Daoy (cell line): Measurements from ENCODE around the gene PDZD2. TPM values are rescaled to one million over a fixed set of nuclear protein-coding genes. Genes with fewer than 3 reads are reported as not detected.
A peak's percentile ranks its signal among the peaks of the same experiment; 100 is the strongest.

ENCODE experiments used
- DNase-seq: peaks from one replicate; pipeline ENCODE4 v3.0.0-alpha.2; 2015; ENCODE audit warnings: low read depth
- total RNA-seq: library from RNA; depleted of rRNA; stranded (reverse); fragments of >200 nt; shearing (Covaris generic); gene quantifications from 2 replicates; pipeline ENCODE4 v1.2.3, GENCODE V29; 2014

The PDZD2 gene
- total RNA-seq, 1 experiment from 2014 or later = 0.91 TPM

DNA sequence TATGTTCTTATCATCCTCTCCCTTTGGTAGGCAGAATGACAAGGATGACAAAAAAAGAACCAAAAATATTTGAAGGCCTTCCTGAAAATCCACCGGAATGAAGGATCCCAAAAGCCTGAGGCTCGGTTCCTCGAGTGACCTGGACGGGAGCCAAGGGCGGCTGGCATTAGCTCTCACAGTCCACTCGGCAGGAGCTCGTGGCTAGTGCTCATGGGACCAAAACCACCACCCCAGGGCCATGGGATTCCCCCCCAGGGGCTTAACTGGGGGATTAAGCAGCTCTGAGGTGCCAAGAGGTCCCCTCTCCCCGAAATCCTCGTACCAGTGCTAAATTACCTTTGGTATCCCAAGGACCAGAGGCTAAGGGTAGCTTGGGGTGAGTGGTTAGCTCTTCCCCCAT, 586 bp upstream of the PDZD2 start:
- no peak for DNase-seq

DNA sequence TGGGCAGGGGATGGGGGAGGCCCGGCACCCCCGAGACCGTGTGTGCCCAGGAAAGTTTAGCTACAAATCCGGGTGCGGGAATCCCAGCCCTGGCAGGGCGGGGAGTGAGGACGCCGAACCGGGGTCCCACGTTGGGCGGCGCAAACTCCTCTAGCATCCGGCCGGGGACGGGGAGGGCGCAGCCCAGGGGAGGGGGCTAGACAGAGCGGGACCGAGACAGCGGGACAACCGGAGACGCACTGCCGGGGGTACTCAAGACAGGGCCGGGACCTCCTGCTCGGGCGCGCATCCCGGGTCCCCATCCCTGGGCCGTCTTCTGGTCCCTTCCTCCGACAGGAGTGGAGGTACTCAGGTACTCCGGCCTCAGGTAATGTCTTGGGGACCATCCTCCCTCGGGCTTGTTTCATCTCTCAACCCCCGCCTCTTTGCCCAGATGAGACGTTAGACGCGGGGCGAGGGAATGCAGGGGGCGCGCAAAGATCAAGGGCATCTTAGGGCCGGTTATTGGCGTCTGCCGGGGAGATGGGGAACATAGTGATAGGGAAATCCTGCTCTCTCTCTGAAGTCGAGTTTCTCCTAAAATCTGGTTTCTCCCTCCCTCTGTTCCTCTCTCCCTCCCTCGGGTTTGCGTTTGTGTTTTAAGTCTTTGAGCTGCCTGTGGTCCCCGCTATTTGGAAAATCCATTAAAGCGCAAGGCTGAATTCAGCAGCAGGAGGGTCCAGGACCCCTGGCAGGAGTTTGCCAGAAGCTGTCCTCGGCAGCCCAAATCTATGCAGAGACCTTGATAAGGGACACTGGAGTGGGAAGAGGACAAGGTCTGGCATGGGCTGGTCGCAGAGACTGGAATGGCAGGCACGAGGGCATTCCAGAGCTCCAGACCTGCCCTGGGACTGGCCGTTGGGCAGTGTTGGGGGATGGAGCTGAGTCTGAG, 815 bp downstream of the PDZD2 start:
- DNase-seq = no peak

DNA sequence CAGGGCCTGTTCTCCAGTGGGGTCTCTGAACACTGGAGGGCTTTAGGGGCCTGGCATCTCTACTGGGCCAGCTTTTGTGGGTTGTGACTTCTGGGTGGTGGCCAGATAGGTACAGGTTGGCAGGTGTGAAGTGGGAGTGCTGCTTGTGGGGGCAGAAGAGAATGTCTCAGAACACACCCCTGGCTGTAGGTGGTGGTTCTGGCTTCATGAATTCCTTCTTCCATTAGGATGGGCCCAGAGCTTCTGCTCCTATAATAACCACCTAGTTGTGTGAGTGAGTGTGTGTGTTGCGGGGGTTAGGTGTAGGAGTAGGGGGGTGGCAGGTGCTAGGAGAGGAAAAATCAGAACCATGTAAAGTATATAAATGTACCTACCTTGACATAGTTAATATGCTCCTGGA, 1.6 kb downstream of the PDZD2 start:
- no peak for DNase-seq

DNA sequence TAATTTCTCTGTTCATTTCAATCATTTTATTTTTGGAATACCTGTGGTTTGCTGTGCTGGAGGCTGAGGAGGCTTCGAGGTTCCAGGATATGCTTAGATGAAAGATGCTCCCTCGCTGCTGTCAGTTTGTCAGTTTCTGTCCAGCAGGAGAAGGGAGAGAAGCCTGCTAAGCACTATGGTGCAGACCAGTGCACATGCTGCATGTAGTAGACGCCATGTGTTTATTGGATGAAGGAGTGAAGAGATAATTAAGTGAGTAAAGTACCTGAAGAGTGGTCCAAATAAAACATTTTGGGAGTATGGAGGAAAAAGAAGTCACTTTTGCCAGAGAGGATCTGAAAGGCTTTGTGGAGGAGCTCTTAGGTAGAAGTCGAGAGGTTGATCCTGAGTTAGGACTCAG, 2.1 kb downstream of the PDZD2 start:
- no peak for DNase-seq

DNA sequence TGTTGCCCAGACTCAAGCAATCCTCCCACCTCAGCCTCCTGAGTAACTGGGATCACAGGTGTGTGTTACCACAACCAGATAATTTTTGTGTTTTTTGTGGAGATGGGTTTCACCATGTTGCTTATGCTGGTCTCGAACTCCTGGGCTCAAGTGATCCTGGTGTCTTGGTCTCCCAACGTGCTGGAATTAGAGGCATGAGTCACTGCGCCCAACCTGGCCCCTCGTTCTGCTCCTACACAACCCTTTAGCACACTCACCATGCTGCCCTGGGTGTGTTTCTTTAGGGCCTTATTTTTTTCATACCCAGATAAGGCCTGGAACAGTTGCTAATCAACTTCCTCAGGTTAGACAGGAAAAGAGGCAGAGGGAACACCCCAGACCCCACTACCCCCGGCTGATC, 2.6 kb downstream of the PDZD2 start:
- DNase-seq = no peak

DNA sequence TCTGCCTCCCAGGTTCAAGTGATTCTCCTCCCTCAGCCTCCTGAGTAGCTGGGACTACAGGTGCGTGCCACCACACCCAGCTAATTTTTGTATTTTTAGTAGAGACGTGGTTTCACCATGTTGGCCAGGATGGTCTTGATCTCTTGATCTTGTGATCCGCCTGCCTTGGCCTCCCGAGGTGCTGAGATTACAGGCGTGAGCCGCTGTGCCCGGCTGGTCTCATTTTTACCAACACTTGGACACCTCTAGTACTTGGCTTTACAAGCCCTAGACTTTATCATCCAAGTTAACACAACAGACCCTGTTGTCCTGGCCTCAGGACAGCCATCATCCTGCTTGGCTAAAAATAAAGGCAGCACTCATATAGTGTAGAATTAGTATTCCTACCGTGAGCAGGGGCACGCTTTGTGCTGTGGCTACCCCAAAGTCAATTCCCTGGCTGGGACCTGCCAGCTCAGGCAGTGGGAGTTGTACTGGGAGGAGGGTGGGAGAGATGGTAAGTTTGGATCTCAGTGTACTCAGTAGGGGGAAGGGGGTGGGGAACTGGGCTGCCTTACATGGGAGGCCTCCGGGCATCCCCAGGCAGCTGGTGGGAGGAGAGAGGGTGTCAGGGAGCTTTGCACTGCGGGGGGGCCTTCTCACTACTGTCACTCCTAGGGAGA, 6.6 kb downstream of the PDZD2 start:
- no peak for DNase-seq

DNA sequence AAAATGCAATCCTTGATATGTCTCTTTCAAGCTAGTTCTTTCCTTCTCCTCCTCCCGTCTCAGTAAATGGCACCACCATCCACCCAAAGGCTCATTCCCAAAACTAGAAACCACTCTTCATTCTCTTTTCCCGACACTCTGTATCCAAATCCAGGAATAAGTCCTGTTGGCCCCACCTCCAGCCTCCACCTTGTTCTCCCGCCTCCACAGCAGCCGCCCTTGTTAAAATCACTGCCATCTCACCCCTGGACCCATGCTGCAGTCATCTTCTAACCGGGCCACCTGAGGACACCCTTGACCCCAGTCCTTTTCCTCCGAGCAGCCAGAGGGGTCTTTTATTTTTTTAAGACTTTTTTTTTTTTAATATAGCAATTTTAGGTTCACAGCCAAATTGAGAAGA, 9.4 kb downstream of the PDZD2 start:
- no peak for DNase-seq

DNA sequence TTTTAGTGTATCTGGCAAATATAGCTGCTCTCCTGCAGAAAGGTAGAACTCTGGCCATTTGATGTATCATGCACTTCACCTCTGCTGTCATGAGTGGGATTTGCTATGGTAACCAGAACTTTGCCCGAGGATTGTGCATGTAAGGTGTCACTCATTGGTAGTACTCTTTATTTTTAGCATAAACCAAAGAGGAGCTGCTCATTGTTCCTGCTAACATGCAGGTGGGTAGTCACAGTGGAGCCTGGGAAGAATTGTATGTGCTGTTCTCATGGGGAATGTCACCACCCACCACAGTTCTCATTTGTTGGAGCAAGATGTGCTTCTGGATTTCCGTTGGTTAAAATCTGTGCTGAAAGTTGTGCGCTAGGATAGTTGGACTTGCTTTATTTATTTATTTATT, 12.3 kb downstream of the PDZD2 start:
- no peak for DNase-seq

DNA sequence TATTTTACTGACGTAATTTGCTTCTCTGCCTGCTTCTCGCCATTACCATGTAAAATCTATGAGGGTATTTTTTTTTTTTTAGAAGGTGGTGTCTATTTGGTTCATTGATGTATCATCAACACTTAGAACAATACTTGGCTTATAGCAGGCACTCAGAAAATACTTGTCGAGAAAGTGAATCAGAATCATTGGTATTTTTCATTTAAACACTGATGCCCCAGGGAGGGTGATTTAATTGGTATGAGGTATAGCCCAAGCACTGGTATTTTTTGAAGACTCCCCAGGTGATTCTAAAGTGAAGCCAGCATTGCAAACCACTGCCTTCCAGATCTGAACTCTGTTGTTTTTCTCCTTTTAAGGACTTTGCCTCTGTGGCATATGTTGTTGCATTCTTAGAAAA, 16.6 kb downstream of the PDZD2 start:
- DNase-seq = no peak

DNA sequence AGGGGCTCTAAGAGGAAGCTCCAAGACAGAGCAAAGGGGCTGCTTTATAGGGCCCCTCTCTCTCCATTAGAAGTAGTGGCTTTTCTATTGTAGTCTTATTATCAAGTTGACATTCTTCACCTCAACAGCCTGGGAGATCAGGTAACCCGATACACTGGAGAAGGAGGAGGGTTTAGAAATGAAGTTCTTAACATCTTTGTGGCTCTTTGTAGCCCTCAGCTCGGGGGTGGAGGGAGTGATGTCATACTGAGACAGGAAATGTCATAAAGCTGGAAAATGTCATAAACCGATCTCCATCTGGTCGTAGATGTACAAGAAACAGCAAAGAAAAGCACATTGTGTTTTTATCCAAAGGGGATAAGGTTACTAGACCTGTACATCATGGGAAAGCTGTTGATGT, 17.9 kb downstream of the PDZD2 start:
- no peak for DNase-seq

DNA sequence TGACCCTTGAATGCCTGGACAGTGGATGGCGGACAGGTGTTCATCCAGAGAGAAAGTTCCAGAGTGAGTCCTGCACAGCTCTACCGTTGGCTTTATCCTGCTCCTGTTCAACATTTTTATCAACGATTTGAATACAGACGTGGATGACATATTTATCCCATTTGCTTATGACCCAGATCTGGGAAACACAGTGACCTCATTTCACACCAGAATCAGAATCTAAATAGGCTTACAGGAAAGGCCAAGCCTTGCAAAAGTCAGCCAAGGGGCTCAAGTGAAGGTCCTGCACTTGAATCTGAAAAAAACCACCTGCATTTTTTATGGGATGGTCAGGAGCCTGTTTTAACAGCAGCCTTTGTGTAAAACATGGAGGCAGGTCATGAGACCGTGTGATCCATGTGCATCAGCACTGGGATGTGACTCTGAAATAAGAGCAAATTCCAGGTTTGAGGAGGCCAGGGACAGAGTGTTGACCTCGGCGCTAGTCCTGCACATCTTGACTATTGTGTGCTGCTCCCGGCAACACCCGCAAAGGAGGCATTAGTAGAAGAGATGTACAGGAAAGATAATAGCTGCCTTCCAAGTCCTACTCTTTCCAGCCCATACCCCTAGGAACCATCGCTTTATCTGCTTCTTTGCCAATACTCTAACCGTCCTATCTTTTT, 18.5 kb downstream of the PDZD2 start:
- no peak for DNase-seq

DNA sequence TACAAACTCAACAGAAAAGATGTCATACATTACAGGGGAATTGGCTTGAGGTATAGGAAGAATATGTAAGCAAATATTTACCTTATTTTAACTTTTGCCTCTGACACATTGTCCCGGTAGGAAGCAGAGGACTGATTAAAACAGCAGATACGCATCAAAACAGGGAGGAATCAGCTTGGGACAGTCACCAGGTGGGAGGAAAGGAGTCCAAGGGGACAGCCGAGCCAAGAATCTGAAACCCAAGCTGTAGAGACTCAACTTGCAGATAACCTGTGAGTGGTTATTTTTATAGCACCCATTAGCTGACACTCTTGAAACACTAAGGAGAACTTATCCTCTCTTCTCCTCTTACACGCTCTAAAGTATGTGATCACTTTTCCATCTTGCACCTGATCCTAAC, 22.3 kb downstream of the PDZD2 start:
- no peak for DNase-seq

DNA sequence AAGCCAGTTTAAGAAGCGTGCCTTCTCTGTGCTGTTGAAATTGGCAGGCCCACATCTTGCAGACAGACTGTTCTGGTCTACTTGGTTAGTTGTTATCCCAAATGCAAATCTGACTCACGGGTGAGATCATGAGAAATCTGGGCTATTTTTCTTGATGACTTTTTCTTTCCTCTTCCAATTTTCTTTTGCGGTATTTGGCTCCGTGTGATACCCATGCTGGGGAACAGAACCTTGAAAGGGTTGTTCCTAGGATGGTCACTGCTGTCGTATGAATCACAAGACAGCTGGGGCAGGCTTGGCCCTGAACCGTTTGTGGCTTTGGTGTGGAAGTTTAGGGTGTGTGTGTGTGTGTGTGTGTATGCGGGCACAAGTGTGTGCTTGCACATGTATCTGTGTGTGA, 24.6 kb downstream of the PDZD2 start:
- peak; percentile 88 for DNase-seq

DNA sequence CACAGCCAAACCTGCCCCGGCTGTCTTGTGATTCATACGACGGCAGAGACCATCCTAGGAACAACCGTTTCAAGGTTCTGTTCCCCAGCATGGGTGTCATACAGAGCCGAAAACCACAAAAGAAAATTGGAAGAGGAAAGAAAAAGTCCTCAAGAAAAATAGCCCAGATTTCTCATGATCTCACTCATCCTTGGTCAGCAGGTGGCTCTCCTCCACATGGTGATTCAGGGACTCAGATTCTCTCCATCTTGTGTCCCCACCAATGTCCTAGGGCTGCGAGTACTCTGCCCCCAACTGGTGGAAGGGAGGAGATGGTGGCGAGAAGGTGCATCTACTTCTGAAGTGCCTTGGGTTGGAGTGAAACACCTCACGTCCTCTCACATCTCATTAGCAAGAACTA, 25.6 kb downstream of the PDZD2 start:
- DNase-seq = peak; percentile 75

DNA sequence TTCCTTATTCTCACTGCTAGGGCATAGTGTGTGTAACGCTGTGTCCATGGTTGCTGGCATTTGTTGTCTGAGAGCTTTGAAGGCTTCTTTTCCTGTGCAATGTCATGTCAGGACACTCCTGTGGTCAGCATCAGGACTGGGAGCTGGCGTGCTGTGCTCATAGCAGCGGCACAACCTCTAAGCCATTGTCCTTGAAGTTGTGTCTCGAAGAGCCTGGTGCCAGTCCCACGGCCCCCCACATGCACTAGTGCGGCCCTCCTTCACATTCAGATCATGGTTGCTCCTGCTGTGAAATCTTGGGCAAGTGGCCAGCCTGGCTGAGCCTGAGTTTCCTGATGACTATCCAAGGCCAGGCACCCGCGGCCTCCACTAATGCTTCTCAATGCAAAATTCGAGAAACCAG, 32.4 kb downstream of the PDZD2 start:
- DNase-seq = peak; percentile 14

DNA sequence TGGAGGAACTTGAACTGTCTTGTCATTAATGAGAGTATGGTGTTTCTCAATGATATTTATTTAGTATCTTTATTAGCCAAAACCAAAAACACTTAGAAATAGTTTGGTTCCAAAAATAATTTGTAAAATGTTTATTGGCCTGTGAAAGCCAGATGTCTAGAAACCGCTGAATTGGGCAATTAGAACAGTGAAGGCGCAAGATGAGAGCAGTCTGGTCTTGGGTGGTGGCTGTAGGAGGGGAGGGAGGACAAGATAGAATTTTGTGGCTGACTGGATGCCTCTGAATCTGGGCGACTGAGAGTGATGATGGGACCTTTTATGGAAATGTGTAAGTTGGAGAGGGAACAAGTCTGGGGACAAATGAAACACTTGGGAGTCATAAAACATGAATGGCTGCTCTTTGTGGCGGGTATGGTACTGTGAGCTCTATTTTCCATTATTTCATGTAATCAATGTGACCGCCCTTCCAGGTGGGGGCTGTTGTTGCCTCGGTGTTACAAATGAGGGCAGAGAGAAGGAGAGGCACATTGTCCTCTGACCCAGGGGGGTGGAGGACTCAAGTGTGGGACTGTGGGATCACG, 35.5 kb downstream of the PDZD2 start:
- DNase-seq = no peak

DNA sequence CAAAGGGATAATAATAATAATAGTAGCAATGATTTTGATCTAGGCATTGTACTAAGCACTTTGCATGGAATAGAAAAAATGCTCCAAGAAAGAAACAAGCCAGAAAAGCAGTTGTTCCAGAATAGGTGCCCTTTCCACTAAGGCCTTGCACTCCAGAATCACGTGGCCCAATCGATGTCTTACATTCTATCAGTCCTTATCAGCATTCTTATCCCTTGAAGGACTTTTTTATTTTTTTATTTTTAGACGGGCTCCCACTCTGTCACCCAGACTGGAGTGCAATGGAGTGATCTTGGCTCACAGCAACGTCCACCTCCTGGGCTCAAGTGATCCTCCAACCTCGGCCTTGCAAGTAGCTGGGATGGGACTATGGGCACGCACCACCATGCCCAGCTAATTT, 36.5 kb downstream of the PDZD2 start:
- DNase-seq = no peak

DNA sequence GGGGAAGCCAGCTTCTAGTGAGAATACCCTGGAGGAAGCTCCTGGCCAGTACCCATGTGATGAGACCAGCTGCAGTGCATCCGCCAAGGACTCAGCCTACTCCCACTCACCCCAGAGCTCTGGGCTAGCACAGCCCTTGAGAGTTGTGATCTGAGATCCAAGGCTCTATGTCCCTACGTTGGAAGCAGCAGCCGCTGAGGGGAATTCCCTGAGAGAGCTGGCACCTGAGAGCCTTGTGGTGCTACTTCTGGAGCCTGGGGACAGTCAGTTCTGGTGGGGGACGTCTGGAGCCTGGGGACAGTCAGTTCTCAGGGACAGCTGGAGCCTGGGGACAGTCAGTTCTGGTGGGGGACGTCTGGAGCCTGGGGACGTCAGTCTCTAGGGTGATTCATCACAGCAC, 39.2 kb downstream of the PDZD2 start:
- DNase-seq = no peak

DNA sequence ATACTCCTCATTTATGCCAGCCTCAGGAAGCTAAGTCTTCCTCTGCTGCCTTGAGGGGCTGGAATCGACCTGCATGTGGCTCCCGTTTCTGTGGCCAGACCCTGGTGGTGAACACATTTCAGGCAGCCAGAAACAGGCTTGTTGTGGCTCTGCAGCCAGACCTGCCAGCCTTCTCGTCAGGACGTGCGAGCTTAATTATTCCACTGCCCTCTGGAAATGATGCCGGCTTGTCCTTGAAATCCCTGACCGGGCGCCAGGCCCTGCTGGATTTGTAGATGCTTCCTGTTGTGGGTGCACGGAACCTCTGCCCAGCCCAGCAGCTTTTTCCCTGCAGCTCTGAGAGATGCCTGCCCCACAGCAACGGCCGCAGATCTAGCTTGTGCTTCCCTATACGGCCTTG, 41.6 kb downstream of the PDZD2 start:
- DNase-seq = no peak

DNA sequence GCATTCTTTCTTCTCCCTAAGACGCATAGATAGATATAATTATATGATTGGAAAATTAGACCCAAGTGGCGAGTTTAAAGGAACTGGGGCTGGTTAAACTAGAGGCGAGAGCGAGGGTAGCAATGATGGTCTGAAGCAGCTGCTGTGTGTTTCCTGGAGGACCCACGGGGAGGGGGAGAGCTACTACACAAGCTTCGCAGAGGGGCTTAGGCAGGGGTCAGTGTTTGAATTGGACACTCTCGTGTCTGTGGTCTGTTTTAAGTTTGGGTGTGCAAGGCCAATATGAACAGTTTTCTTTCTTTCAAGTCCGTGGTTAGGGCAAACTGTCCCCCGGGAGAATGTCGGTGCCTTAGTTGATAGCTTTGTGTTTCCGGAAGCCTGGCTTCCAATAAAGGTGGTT, 43.1 kb downstream of the PDZD2 start:
- no peak for DNase-seq

DNA sequence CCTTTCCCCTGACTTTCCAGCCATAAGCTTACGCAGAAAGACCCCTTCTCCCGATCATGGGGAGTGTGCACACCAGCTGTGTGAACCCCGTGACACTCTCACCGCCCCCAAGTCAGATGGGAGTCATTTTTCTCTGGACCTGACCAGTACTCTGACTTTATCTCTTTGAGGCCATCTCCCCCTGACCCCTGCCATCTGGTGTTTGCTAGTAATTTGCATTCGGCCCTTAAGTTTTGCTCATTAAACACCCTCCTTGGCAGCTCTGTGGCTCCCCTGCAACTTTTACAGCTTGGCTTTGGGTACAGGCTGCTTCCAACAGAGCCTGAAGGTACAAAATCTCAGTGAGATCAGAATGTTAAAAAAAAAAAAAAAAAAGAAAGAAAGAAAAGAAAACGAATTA, 43.9 kb downstream of the PDZD2 start:
- DNase-seq = no peak

DNA sequence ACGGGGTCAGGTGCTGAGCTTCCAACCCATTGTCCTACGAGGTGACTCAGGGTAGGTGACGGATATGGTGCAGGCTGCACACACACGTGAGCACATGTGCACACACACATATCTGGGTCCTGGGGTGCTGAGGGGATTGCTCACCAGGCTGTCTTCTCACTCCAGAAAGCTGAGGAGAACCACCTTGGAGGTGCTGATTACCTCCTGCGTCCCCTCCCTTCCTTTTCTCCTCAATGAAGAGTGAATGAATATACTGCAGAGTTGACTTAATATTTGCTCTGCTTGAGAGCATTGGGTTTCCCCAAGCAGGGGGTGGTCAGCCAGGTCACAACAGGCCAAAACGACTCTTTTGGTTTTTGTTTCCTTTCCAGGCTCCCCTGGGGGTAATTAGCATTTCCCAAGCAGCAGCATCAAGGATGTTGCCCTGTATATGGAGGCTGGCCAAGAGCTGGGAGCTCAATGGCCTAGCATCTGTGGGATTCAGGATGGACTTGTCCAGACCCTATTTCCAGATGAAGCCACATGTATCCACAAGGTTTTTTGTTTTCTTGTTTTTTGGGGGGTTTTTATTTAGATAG, 49.7 kb downstream of the PDZD2 start:
- no peak for DNase-seq
